GM06990 (cell line): Measurements from ENCODE around the gene G6PC3.

Experiments
- DNase-seq: peaks from one replicate; pipeline ENCODE4 v3.0.0-alpha.2; 2011; ENCODE audit not compliant: insufficient read length; ENCODE audit errors: extremely low read depth
- H3K27me3 ChIP-seq: replicated peaks from 2 replicates; pipeline ENCODE4 v1.6.0; 2011; ENCODE audit warnings: low read length; ENCODE audit not compliant: control insufficient read depth, insufficient read depth
- H3K36me3 ChIP-seq: 2 replicates; pipeline ENCODE4 v1.5.1; 2011; ENCODE audit warnings: low read length; ENCODE audit not compliant: control insufficient read depth, insufficient read depth
- H3K4me3 ChIP-seq: replicated peaks from 2 replicates; pipeline ENCODE4 v1.5.1; 2011; ENCODE audit warnings: low read depth, mild to moderate bottlenecking, control low read depth, low read length
- TF ChIP-seq, protein P1 (sequence below): IDR thresholded peaks from 2 replicates; pipeline ENCODE4 v1.5.1; 2011; ENCODE audit warnings: low read length, control low read depth, mild to moderate bottlenecking, inconsistent platforms; ENCODE audit not compliant: insufficient read depth, poor library complexity, severe bottlenecking

The G6PC3 gene

DNA sequence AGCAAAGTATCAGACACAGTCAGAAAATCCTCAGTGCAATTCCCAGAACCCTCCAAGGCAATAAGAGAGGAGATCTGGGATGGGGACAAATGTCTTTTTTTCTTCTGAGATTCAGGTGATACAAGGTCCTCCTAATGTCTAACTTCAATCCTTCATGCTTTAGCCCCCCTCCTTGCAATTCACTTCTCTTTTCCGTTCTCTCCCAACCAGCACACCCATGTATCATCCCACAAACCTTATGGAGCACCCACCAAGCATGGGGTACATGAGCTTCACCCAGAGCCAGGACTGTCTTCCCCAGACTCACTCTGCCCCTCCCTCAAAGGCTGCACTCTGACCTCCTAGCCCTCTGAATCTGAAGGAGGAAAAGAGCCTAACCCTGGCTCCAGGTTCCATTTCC lies 42.8 kb downstream of the G6PC3 start:
- no peak overlapping the region for H3K4me3 ChIP-seq
- no peak for DNase-seq
- TF ChIP-seq, protein P1, sequence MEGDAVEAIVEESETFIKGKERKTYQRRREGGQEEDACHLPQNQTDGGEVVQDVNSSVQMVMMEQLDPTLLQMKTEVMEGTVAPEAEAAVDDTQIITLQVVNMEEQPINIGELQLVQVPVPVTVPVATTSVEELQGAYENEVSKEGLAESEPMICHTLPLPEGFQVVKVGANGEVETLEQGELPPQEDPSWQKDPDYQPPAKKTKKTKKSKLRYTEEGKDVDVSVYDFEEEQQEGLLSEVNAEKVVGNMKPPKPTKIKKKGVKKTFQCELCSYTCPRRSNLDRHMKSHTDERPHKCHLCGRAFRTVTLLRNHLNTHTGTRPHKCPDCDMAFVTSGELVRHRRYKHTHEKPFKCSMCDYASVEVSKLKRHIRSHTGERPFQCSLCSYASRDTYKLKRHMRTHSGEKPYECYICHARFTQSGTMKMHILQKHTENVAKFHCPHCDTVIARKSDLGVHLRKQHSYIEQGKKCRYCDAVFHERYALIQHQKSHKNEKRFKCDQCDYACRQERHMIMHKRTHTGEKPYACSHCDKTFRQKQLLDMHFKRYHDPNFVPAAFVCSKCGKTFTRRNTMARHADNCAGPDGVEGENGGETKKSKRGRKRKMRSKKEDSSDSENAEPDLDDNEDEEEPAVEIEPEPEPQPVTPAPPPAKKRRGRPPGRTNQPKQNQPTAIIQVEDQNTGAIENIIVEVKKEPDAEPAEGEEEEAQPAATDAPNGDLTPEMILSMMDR: no peak
- no peaks in the 10 kb centered on the region for H3K27me3 ChIP-seq
- no peaks in the 10 kb centered on the region; the same call in none of the 2 replicates for H3K36me3 ChIP-seq

DNA sequence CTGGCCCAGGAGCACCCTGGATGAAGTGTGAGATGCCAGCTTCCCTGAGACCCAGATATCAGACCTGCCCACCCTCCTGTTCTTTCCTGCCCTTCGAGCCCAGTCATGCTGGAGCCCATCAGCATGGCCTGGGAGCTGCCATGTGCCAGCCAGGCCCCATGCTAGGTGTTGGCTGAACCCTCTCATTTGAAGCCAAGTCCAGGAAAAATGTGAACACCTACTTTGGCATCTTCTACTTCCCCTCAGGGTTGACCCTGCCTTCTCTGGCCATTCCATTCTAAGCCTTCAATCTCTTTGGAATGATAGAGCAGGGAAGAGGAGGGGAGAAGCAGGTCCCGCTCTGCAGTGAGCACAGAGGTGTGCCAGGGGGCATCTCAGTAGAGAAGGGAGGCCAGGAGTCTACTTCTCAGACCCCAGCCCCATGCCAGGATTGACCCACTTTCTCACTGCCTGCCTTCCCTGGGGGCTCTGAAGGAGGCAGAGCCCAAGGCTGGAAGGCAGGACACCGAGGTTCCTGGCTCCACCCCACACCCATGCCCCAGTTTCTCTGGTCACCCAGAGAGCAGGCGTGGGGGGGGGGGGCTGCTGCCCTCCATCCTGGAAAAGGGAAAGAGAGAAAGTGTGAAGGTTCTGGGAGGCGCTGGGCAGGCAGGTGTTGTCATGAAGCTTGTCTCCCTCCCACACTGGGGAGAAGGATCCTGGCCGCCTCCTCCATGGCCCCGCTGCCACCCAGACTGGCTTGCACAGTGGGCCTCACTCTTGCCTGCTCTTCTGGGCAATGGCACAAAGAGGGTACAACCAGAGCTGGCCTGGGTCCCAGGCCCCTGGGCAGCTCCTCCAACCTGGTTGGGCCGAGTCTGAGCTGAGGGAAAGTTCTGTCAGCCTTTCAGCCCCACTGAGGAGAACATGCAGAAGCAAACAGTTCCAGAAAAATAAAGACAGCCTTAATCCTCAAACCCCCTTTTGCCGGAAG lies 43.6 kb downstream of the G6PC3 start:
- Histone ChIP-seq H3K36me3 (no peaks in the 10 kb centered on the region; the same call in none of the 2 replicates), H3K27me3 (no peaks in the 10 kb centered on the region), H3K4me3 (no peak overlapping the region)
- no peak for DNase-seq
- TF ChIP-seq, protein P1: no peak

DNA sequence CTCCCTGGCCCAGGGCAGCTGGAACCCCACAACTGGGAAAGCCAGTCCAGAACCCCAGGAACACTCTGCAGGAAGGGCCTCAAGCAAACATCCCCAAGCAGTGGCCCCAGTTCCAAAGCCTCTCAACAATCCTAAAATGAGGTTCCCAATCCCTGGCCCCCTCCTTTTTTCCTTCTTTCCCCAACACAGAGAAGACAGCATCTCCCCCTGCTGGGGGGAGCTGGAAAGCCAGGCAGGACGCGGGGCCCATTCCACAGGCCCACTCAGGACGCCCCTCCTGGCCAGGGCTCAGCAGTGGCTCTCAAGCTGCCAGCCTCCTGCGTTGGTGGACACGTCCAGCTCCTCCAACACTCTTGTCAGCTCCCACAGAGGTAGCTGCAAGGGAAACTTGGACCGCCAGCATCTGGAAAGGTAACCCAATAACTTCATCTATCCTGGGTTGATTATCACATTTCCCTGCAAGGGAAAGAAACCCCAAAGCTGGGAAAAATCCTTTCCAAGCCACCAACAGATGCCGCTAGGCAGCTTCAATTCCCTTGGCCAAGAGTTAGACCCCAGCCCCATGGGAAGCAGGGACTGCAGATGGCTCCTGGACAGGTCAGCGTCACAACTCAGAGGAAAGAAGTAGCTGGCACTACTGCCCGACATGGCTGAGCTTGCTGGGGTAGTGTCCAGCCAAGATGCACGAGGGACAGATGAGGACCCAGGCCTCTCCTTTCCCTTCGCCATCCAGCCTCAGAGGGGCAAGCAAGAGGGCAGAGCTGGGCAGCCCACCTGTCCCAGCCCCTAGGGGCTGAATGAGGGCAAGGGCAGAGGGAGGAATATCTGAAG lies 45.3 kb downstream of the G6PC3 start:
- Histone ChIP-seq H3K4me3 (no peak overlapping the region), H3K27me3 (no peaks in the 10 kb centered on the region), H3K36me3 (no peaks in the 10 kb centered on the region; the same call in none of the 2 replicates)
- no peak for DNase-seq
- TF ChIP-seq, protein P1: peak; percentile 81

DNA sequence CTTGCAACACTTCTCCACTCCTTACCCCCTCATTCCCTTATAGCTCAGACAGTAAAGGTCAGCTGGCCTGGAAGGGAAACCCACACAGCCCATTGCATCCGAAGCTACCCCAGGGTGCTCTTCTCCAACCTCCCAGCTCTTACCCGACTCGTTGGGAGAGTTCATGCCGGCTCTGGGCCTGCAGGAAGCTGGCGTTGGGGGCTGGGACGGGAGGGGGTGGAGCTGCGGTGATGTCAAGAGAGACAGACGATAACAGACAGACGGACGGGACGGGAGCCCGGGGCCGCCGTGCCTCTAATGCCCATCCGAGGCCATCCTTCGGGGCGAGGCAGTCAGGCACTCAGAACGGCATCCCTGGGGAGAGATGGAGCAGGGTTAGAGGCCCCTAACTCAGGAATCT lies 46.8 kb downstream of the G6PC3 start:
- TF ChIP-seq, protein P1: no peak
- DNase-seq: no peak
- Histone ChIP-seq H3K4me3 (no peak overlapping the region), H3K36me3 (no peaks in the 10 kb centered on the region; the same call in none of the 2 replicates), H3K27me3 (no peaks in the 10 kb centered on the region)

DNA sequence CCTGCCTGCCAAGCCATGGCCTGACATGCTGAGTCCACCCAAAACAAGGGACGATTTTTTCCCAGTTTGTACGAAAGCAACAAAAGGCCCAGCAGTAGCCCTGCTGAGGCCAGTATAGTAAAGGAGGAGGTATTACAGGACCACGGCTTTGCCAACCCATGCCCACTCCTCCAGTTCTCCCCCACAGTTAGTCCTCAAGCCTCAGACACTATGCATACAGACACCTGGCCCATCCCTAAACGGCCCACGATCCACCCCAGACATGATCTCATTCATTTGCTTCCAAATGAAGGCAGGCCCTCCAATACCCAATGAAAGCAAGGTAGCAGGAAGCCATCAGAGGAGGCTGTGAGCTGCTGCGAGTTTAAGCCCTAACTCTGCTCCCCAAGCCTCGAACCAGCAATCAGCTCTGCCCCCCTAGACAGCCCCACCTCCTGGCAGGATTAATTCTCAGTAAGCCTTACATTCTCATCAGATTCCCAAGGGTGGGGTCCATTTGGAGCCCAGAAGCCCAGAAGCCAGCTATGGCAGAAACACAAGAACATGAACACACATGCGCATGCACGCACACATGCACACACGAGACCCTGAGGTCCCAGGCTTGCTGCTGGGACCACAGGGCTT lies 48.0 kb downstream of the G6PC3 start:
- Histone ChIP-seq H3K4me3 (no peak overlapping the region), H3K27me3 (no peaks in the 10 kb centered on the region), H3K36me3 (no peaks in the 10 kb centered on the region; the same call in none of the 2 replicates)
- TF ChIP-seq, protein P1: no peak
- no peak for DNase-seq
